OCI-LY3 (cell line): ENCODE measurements around the gene CTNND2.

Source experiments
- H2AFZ ChIP-seq: fragments of 200-600, 300-600 bp; shearing (Covaris generic); 2 replicates; pipeline ENCODE4 v1.6.0; 2014; ENCODE audit warnings: antibody characterized with exemption, low read depth, low read length
- H3K27ac ChIP-seq: fragments of 200-600, 300-600 bp; sonication (generic); 2 replicates; pipeline ENCODE4 v1.5.1; 2014; ENCODE audit warnings: mild to moderate bottlenecking, low read length, moderate library complexity, mixed read lengths
- H3K27me3 ChIP-seq: fragments of 200-600, 300-600 bp; sonication (generic); 2 replicates; pipeline ENCODE4 v1.6.1; 2014; ENCODE audit warnings: low read depth, low read length, mixed read lengths
- H3K36me3 ChIP-seq: fragments of 200-600, 300-600 bp; sonication (generic); replicated peaks from 2 replicates; pipeline ENCODE3; 2014; ENCODE audit warnings: low read depth, low read length, mixed read lengths
- H3K4me1 ChIP-seq: fragments of 300-600, 200-600 bp; sonication (generic); 2 replicates; pipeline ENCODE4 v1.6.1; 2014; ENCODE audit warnings: low read length, mixed read lengths
- H3K4me2 ChIP-seq: fragments of 200-600, 300-600 bp; sonication (generic); 2 replicates; pipeline ENCODE4 v1.6.1; 2014; ENCODE audit warnings: low read length, mixed read lengths
- H3K4me3 ChIP-seq: fragments of 300-600, 200-600 bp; sonication (generic); 2 replicates; pipeline ENCODE4 v1.5.1; 2014; ENCODE audit warnings: antibody characterized with exemption, mild to moderate bottlenecking, low read length, moderate library complexity
- H3K79me2 ChIP-seq: fragments of 300-600, 200-600 bp; shearing (Covaris generic); 2 replicates; pipeline ENCODE4 v1.6.1; 2014; ENCODE audit warnings: mild to moderate bottlenecking, low read length, mixed read lengths
- H3K9ac ChIP-seq: fragments of 300-600, 200-600 bp; shearing (Covaris generic); 2 replicates; pipeline ENCODE4 v1.6.0; 2014; ENCODE audit warnings: mild to moderate bottlenecking, low read length, moderate library complexity
- H3K9me3 ChIP-seq: fragments of 200-600, 300-600 bp; shearing (Covaris generic); 2 replicates; pipeline ENCODE4 v1.6.1; 2014; ENCODE audit warnings: low read length, mixed read lengths; ENCODE audit not compliant: insufficient read depth
- H4K20me1 ChIP-seq: fragments of 200-600, 300-600 bp; sonication (generic); 2 replicates; pipeline ENCODE4 v1.6.1; 2016; ENCODE audit warnings: low read length, mixed read lengths; ENCODE audit not compliant: insufficient read depth
- CTCF ChIP-seq: fragments of 200-600, 300-600 bp; sonication (generic); IDR thresholded peaks from 2 replicates; pipeline ENCODE4 v1.5.1; 2014; ENCODE audit warnings: antibody characterized with exemption, low read length, low read depth
- EZH2phosphoT487 ChIP-seq: fragments of 200-600 bp; shearing (Covaris generic); IDR thresholded peaks from 2 replicates; pipeline ENCODE4 v1.6.1; 2018; ENCODE audit warnings: antibody characterized with exemption, mixed run types, low read depth

The CTNND2 gene

DNA sequence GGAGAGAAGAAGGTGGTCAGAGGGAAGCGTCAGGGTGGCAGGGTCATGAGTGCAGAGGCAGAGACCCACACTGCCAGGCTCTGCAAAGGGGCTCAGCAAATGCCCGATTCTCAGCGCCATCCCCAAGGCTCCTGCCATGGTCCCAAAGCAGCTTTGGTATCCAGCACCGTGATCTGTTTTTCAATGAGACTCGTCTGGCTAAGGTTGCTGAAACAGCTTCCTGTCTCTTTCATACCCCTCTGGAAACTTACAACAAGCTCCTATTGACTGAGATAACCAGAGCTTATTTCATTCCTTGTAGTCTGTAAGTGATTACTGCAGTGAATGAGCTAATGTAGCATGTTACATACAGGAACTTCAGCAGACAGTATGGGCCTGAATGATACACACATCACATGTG lies 574.6 kb downstream of the CTNND2 start:
- Histone ChIP-seq H3K79me2 (no peaks in the 10 kb centered on the region), H3K27ac (no peak overlapping the region), H3K4me2 (no peak overlapping the region), H3K27me3 (no peaks in the 10 kb centered on the region), H3K9ac (no peak overlapping the region), H4K20me1 (no peaks in the 10 kb centered on the region), H3K9me3 (no peaks in the 10 kb centered on the region), H3K4me3 (no peak overlapping the region), H3K36me3 (no peaks in the 10 kb centered on the region), H3K4me1 (no peaks in the 10 kb centered on the region), H2AFZ (no peak overlapping the region)
- no peak for TF ChIP-seq EZH2phosphoT487
- no peak for TF ChIP-seq CTCF

DNA sequence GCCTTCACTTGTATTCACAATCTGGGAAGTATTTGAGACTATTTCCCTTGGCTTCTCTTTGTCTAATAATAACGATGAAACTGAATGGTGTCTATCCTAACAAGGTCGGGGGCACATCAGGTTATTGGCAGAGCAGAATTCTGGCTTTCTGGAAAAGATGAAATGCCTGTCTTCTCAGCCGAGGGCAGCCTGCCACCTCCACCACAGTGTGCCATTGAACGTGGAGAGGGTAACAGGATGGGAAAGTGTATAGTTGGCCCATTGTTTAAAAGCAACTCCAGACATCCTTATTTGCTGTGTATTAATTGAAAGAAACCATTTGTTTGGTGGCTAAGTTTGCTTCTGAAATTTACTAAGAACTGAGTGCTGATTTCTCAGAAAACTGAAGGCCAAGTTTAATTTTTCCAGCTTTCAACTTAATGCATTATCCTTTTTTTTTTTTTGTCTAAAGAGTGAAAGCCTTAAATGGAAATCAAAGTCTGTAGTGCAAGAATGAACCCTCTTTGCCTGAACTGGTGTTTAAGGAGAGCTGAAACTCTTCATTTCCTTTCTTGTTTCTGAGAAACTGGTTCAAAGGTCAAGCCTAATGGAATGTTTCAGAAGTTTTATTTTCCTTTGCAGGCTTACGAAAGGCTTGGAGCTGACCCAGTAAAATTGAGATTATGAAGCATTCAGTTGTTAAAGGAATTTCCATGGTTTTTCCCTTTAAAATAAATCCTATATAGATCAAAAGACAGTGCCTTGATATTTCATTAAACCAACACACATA lies 579.5 kb downstream of the CTNND2 start:
- Histone ChIP-seq H4K20me1 (no peaks in the 10 kb centered on the region), H3K4me3 (no peak overlapping the region), H3K4me2 (no peak overlapping the region), H3K36me3 (no peaks in the 10 kb centered on the region), H3K9ac (no peak overlapping the region), H3K4me1 (no peaks in the 10 kb centered on the region), H3K79me2 (no peaks in the 10 kb centered on the region), H3K27ac (no peak overlapping the region), H2AFZ (no peak overlapping the region), H3K27me3 (no peaks in the 10 kb centered on the region), H3K9me3 (no peaks in the 10 kb centered on the region)
- TF ChIP-seq EZH2phosphoT487 (no peak), CTCF (no peak)

DNA sequence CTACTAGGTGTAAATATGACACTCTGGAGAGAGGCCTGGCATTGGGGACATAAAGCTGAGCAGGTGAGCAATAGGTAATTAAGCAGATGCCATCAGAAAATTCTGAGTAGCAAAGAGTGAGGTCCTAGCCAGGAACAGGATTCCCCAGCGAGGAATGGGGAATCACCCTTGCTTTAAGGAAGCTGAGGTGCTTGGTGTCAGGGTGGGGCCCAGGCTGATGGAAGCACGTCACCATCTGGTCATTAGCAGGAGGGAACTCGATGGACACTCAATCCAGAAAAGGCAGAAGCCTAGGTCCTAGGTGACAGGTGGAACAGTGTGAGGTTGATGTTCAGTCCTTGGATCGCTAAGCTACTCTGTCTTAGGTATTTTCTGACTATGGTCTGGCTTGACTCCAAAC lies 580.5 kb downstream of the CTNND2 start:
- H3K79me2 ChIP-seq: no peaks in the 10 kb centered on the region
- no peak overlapping the region for H2AFZ ChIP-seq
- H3K4me3 ChIP-seq: no peak overlapping the region
- no peaks in the 10 kb centered on the region for H3K27me3 ChIP-seq
- H3K4me1 ChIP-seq: no peaks in the 10 kb centered on the region
- no peaks in the 10 kb centered on the region for H3K36me3 ChIP-seq
- TF ChIP-seq CTCF: no peak
- TF ChIP-seq EZH2phosphoT487: no peak
- H3K9ac ChIP-seq: no peak overlapping the region
- no peak overlapping the region for H3K4me2 ChIP-seq
- H4K20me1 ChIP-seq: no peaks in the 10 kb centered on the region
- H3K27ac ChIP-seq: no peak overlapping the region
- H3K9me3 ChIP-seq: no peaks in the 10 kb centered on the region

DNA sequence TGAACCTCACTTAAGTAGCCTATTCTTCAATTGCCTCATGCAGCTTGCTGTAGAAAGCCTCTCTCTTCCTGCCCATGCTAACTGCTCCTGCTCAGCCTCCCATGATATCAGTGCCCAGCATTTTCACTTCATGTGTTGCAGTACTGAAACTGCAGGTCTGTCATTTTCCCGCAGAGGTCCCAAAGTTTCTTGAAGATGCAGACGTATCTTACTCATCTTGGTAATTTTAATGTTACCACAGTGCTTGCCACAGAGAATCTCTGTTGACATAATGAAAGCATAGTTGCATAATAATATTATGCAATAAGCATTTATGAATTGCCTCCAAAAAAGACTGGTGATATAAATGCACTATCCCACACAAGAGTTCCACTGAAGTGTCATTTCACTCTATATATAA lies 582.1 kb downstream of the CTNND2 start:
- Histone ChIP-seq H4K20me1 (no peaks in the 10 kb centered on the region), H3K4me2 (no peak overlapping the region), H3K9me3 (no peaks in the 10 kb centered on the region), H2AFZ (no peak overlapping the region), H3K27ac (no peak overlapping the region), H3K27me3 (no peaks in the 10 kb centered on the region), H3K36me3 (no peaks in the 10 kb centered on the region), H3K9ac (no peak overlapping the region), H3K4me1 (no peaks in the 10 kb centered on the region), H3K79me2 (no peaks in the 10 kb centered on the region), H3K4me3 (no peak overlapping the region)
- TF ChIP-seq CTCF: no peak
- no peak for TF ChIP-seq EZH2phosphoT487
